SK-N-SH treated with all-trans-retinoic acid at 6 μM for 48 hours (cell line): ENCODE measurements around the gene SCMH1.

Experiments used
- CSDC2 ChIP-seq: fragments of 250-450 bp; sonication (Bioruptor Pico); IDR thresholded peaks from 2 replicates; pipeline ENCODE4 v1.5.0; 2020; ENCODE audit warnings: mild to moderate bottlenecking, moderate library complexity
- RARB ChIP-seq: fragments of 250-450 bp; sonication (Bioruptor Pico); IDR thresholded peaks from 2 replicates; pipeline ENCODE4 v1.8.0; 2021; ENCODE audit warnings: mild to moderate bottlenecking, moderate library complexity
- ZC3H10 ChIP-seq: fragments of 250-450 bp; sonication (Bioruptor Pico); IDR thresholded peaks from 2 replicates; pipeline ENCODE4 v1.5.1; 2021; ENCODE audit warnings: mild to moderate bottlenecking, moderate library complexity
- ZFP30 ChIP-seq: fragments of 450-650 bp; formaldehyde crosslinking; IDR thresholded peaks from 2 replicates; pipeline ENCODE4 v1.5.0; 2022; ENCODE audit warnings: mild to moderate bottlenecking, moderate library complexity
- TF ChIP-seq, protein P1 (sequence below): fragments of 250-450 bp; sonication (Bioruptor Pico); IDR thresholded peaks from 2 replicates; pipeline ENCODE4 v1.5.1; 2020; ENCODE audit warnings: low read depth, mild to moderate bottlenecking, moderate library complexity

DNA sequence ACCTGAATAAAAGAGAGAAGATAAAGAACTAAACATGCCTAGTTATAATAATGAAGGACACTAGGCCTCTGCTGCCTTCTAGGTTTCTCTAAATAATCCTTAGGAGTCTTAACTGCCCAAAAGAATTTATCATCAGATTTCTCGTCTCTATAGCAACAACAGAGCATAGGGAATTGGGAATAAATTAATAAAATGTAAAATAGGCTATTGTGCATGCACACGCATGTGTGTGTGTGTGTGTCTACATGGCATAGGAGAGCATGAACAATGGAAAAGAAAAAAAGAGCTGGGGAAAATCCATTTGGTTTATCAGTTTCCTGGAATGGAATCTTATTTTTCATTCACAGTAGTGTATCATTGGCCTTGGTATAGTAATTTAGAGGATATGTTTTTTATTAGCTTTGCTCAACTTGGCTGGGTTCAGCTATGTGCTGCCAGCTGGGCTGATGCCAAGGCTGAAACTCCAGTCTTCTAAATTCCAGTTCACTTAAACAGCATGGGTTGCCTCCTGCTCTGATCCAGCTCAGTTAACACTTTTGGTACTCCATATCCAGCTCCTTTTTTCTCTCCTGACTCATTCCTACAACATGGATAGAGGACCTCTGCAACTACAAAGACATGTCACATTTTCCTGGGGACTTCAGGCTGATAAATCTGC, 140.0 kb downstream of the SCMH1 start:
- TF ChIP-seq ZC3H10 (CRISPR knock-in tag), result no peak
- TF ChIP-seq, protein P1, sequence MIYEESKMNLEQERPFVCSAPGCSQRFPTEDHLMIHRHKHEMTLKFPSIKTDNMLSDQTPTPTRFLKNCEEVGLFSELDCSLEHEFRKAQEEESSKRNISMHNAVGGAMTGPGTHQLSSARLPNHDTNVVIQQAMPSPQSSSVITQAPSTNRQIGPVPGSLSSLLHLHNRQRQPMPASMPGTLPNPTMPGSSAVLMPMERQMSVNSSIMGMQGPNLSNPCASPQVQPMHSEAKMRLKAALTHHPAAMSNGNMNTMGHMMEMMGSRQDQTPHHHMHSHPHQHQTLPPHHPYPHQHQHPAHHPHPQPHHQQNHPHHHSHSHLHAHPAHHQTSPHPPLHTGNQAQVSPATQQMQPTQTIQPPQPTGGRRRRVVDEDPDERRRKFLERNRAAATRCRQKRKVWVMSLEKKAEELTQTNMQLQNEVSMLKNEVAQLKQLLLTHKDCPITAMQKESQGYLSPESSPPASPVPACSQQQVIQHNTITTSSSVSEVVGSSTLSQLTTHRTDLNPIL, result no peak
- TF ChIP-seq ZFP30, result peak; percentile 66
- no peak for TF ChIP-seq RARB
- TF ChIP-seq CSDC2 (CRISPR knock-in tag), result no peak
